HepG2 (cell line): ENCODE data around the gene PRRG3. TPM values are rescaled to one million over a fixed set of nuclear protein-coding genes. Genes with fewer than 3 reads are reported as not detected.

Experiments
- ATAC-seq: fragments of 200-7000 bp; cut with Tn5 transposase; 3 replicates; pipeline ENCODE4 v1.9.1; 2020; ENCODE audit warnings: mild to moderate bottlenecking, moderate library complexity
- BruUV-seq: library from RNA; stranded (reverse); fragments of 400-500 nt; replicated peaks from 2 replicates; lab custom pipeline; 2021; lab: Mats Ljungman, UMichigan
- CTCF ChIA-PET: fragments of 300-600 bp; formaldehyde crosslinking; extraction: SDS; loops from one replicate; lab custom pipeline; 2021; ENCODE audit warnings: low total read pairs, inconsistent platforms, low intra/inter-chr PET ratio; lab: Yijun Ruan, JAX
- POLR2A ChIA-PET: fragments of 350-600 bp; sonication (Branson Sonifier 250); formaldehyde crosslinking; loops from one replicate; lab custom pipeline; 2020; ENCODE audit warnings: antibody characterized with exemption, inconsistent platforms; lab: Yijun Ruan, JAX
- DNase-seq: peaks from one replicate; pipeline ENCODE4 v3.0.0-alpha.2; 2015; ENCODE audit warnings: low spot score
- FAIRE-seq: peaks from 3 replicates; lab custom pipeline; 2011; peaks lifted over from hg19 to GRCh38; lab: Jason Lieb, UNC
- H2AFZ ChIP-seq: one replicate; pipeline ENCODE4 v1.6.1; 2011; ENCODE audit warnings: low read length, inconsistent platforms
- H3K27ac ChIP-seq: fragments of 300-600 bp; 3 replicates; pipeline ENCODE4 v1.8.0; 2011; ENCODE audit warnings: mixed run types, mild to moderate bottlenecking, mixed read lengths, low read length, inconsistent platforms; ENCODE audit not compliant: insufficient read depth; ENCODE audit errors: extremely low read length
- H3K27me3 ChIP-seq, 2 experiments: fragments of 200-600 bp in 1 of 2; 2 replicates in 1 of 2; 3 replicates in 1 of 2; pipeline versions ENCODE4 v1.6.0 to v1.8.0; 2011; ENCODE audit warnings: low read length in 2 of 2, mild to moderate bottlenecking in 2 of 2, moderate library complexity in 2 of 2, inconsistent platforms in 1 of 2; ENCODE audit not compliant: insufficient read depth in 2 of 2, control insufficient read depth in 1 of 2
- H3K36me3 ChIP-seq, 2 experiments: fragments of 200-600 bp in 1 of 2; replicated peaks in 1 of 2; 2 replicates in 1 of 2; 3 replicates in 1 of 2; pipeline versions ENCODE4 v1.5.1 to v1.8.0; 2011; ENCODE audit warnings: low read length in 2 of 2, inconsistent platforms in 1 of 2; ENCODE audit not compliant: insufficient read depth in 2 of 2, control insufficient read depth in 1 of 2
- H3K4me1 ChIP-seq: 2 replicates; pipeline ENCODE4 v1.5.1; 2012; ENCODE audit warnings: low read length, inconsistent platforms; ENCODE audit not compliant: insufficient read depth
- H3K4me2 ChIP-seq: 2 replicates; pipeline ENCODE4 v1.6.0; 2011; ENCODE audit warnings: low read depth, low read length, inconsistent platforms
- H3K4me3 ChIP-seq, 3 experiments: fragments of 200-600 bp in 1 of 3; sonication (generic), shearing (Covaris generic) in 1 of 3; replicated peaks in 1 of 3; 2 replicates each; pipeline ENCODE4 v1.5.1; 2011 to 2016; ENCODE audit warnings: low read length in 3 of 3, inconsistent platforms in 2 of 3, low read depth in 2 of 3, mild to moderate bottlenecking in 2 of 3, control low read depth in 1 of 3, mixed read lengths in 1 of 3; ENCODE audit not compliant: insufficient read depth in 1 of 3
- H3K79me2 ChIP-seq: one replicate; pipeline ENCODE4 v1.6.1; 2011; ENCODE audit warnings: low read length, inconsistent platforms; ENCODE audit not compliant: insufficient read depth
- H3K9ac ChIP-seq: 2 replicates; pipeline ENCODE4 v1.6.0; 2011; ENCODE audit warnings: mild to moderate bottlenecking, low read depth, low read length, inconsistent platforms; ENCODE audit not compliant: insufficient read depth
- H3K9me3 ChIP-seq: 2 replicates; pipeline ENCODE4 v1.5.1; 2012; ENCODE audit warnings: mild to moderate bottlenecking, low read length
- H4K20me1 ChIP-seq: 2 replicates; pipeline ENCODE4 v1.6.0; 2011; ENCODE audit warnings: inconsistent platforms, mild to moderate bottlenecking, low read length, moderate library complexity; ENCODE audit not compliant: insufficient read depth
- FOXK1 ChIP-seq: sonication (generic); formaldehyde crosslinking; IDR thresholded peaks from 2 replicates; pipeline ENCODE4 v1.4.0; 2020; ENCODE audit warnings: low read depth, missing genetic modification reagents, borderline replicate concordance
- MTA3 ChIP-seq: sonication (generic); formaldehyde crosslinking; IDR thresholded peaks from 2 replicates; pipeline ENCODE4 v1.4.0; 2020; ENCODE audit warnings: missing genetic modification reagents
- ZFP37 ChIP-seq: sonication (generic); formaldehyde crosslinking; IDR thresholded peaks from 2 replicates; pipeline ENCODE4 v1.4.0; 2020; ENCODE audit warnings: missing genetic modification reagents, borderline replicate concordance
- ZFYVE20 ChIP-seq: sonication (generic); formaldehyde crosslinking; IDR thresholded peaks from 2 replicates; pipeline ENCODE4 v1.8.0; 2023; ENCODE audit warnings: low read depth, mild to moderate bottlenecking, moderate library complexity, missing genetic modification reagents, borderline replicate concordance
- ZNF326 ChIP-seq: sonication (generic); formaldehyde crosslinking; IDR thresholded peaks from 2 replicates; pipeline ENCODE4 v1.4.0; 2020; ENCODE audit warnings: missing genetic modification reagents, borderline replicate concordance
- ZNF441 ChIP-seq: sonication (generic); formaldehyde crosslinking; IDR thresholded peaks from 2 replicates; pipeline ENCODE4 v1.7.0; 2021; ENCODE audit warnings: missing genetic modification reagents, borderline replicate concordance
- ZNF746 ChIP-seq: sonication (generic); formaldehyde crosslinking; IDR thresholded peaks from 2 replicates; pipeline ENCODE4 v1.8.0; 2022; ENCODE audit warnings: mild to moderate bottlenecking, missing genetic modification reagents
- WGBS: methylation state at CpG from one replicate; pipeline ENCODE4 v1.1.6; 2017; ENCODE audit warnings: low lambda C conversion rate; 5-methylcytosine and 5-hydroxymethylcytosine counted together
- in situ Hi-C: cut with HindIII; loops from 2 replicates; pipeline ENCODE4 v1.10.0; 2017; ENCODE audit warnings: low pct_unique_long_range_greater_than_20kb; ENCODE audit not compliant: extremely low pct_ligation_motif_present
- intact Hi-C: fragments of 100-400 bp; cut with micrococcal nuclease; formaldehyde crosslinking; loops from one replicate; pipeline ENCODE4 v1.10.0; 2022; ENCODE audit not compliant: unreplicated experiment
- polyA plus RNA-seq, 8 experiments: library from polyadenylated mRNA; depleted of rRNA in 3 of 8; stranded (reverse) in 7 of 8; unstranded in 1 of 8; fragments of >200 nt; fragmentation: Illumina TruSeq in 4 of 8; extraction: Trizol in 4 of 8; gene quantifications; 2 replicates each; pipeline versions ENCODE4 v1.2.1 to v1.2.3, GENCODE V29; 2011 to 2016; ENCODE audit warnings: low read depth in 4 of 8, missing spikeins in 1 of 8, mixed read lengths in 1 of 8; ENCODE audit not compliant: insufficient read depth in 1 of 8
- total RNA-seq, 5 experiments: library from RNA; depleted of rRNA; stranded (reverse); fragments of >200 nt; fragmentation: Illumina TruSeq; extraction: Trizol; gene quantifications; 2 replicates each; pipeline ENCODE4 v1.2.3, GENCODE V29; 2016; ENCODE audit warnings: low read depth in 1 of 5
- TF ChIP-seq, protein P1 (sequence below): sonication (generic); formaldehyde crosslinking; conservative IDR thresholded peaks from 2 replicates; pipeline ENCODE4 v1.4.0; 2020; ENCODE audit warnings: missing genetic modification reagents
- TF ChIP-seq, protein P2 (sequence below): IDR thresholded peaks from 2 replicates; pipeline ENCODE4 v1.6.1; 2016; ENCODE audit warnings: control low read depth
- TF ChIP-seq, protein P3 (sequence below): sonication (generic); formaldehyde crosslinking; IDR thresholded peaks from 2 replicates; pipeline ENCODE4 v1.4.0; 2020; ENCODE audit warnings: missing genetic modification reagents
- TF ChIP-seq, protein P4 (sequence below): IDR thresholded peaks from 2 replicates; pipeline ENCODE4 v1.6.1; 2016
- TF ChIP-seq, protein P5 (sequence below): sonication (generic); formaldehyde crosslinking; IDR thresholded peaks from 2 replicates; pipeline ENCODE4 v1.4.0; 2020; ENCODE audit warnings: mild to moderate bottlenecking, missing genetic modification reagents, borderline replicate concordance
- TF ChIP-seq, protein P6 (sequence below): sonication (generic); formaldehyde crosslinking; IDR thresholded peaks from 2 replicates; pipeline ENCODE4 v1.4.0; 2020; ENCODE audit warnings: missing genetic modification reagents

Gene PRRG3
- total and polyA plus RNA-seq, 2 of the 13 experiments (the other 11 are each of a cell fraction or from before 2014, with no cell fraction given): not detected

DNA sequence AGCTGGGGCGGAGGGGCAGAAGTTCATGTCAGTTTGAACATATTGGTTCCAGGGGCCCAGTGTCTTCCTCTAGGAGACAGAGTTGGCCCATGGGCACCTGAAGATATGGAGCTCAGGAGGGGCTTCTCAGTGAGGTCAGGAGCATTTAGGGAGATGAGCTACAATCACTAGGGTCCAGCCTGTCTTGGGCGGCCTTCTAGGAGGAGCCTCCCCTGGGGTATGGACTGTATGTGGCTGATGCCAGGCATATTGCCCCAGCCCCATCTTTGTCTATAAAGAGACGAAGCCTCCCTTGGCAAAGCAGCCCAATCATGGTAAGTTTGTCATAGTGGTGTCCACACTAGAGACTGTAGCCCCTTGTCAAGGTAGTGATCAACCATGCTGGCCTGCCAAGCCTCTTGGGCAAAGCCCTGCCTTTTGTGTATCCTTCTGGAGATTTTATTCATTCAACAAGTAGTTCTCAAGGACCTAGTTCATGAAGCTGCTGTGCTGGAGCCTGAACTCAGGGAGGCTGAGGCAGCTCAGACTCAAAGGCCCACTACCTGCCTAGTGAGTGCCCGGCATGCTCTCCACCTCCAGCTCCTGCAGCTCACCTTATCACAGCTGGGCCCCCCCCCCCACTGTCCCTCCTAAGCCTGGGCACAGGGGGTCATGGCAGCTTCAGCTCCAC, 33.9 kb downstream of the PRRG3 start:
- in situ Hi-C loops: loop anchor here (25.0 kb wide), 1 partner anchor 1083 kb away; no protein-coding TSS in a partner anchor
- Histone ChIP-seq H3K27ac (no peak overlapping the region), H3K4me1 (no peaks in the 10 kb centered on the region), H3K36me3 (no peaks in the 10 kb centered on the region), H3K9ac (no peak overlapping the region), H3K27me3 (no peaks in the 10 kb centered on the region), H2AFZ (no peak overlapping the region), H3K4me3 (no peak overlapping the region), H3K4me2 (no peak overlapping the region), H3K9me3 (no peaks in the 10 kb centered on the region), H4K20me1 (no peaks in the 10 kb centered on the region), H3K79me2 (no peaks in the 10 kb centered on the region)
- TF ChIP-seq ZNF746 (no peak), MTA3 (CRISPR knock-in tag) (no peak), ZNF326 (CRISPR knock-in tag) (no peak), ZNF441 (CRISPR knock-in tag) (no peak), FOXK1 (CRISPR knock-in tag) (no peak), ZFYVE20 (CRISPR knock-in tag) (no peak), ZFP37 (no peak)
- TF ChIP-seq, protein P1, sequence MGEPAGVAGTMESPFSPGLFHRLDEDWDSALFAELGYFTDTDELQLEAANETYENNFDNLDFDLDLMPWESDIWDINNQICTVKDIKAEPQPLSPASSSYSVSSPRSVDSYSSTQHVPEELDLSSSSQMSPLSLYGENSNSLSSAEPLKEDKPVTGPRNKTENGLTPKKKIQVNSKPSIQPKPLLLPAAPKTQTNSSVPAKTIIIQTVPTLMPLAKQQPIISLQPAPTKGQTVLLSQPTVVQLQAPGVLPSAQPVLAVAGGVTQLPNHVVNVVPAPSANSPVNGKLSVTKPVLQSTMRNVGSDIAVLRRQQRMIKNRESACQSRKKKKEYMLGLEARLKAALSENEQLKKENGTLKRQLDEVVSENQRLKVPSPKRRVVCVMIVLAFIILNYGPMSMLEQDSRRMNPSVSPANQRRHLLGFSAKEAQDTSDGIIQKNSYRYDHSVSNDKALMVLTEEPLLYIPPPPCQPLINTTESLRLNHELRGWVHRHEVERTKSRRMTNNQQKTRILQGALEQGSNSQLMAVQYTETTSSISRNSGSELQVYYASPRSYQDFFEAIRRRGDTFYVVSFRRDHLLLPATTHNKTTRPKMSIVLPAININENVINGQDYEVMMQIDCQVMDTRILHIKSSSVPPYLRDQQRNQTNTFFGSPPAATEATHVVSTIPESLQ (CRISPR knock-in tag): no peak
- TF ChIP-seq, protein P2, sequence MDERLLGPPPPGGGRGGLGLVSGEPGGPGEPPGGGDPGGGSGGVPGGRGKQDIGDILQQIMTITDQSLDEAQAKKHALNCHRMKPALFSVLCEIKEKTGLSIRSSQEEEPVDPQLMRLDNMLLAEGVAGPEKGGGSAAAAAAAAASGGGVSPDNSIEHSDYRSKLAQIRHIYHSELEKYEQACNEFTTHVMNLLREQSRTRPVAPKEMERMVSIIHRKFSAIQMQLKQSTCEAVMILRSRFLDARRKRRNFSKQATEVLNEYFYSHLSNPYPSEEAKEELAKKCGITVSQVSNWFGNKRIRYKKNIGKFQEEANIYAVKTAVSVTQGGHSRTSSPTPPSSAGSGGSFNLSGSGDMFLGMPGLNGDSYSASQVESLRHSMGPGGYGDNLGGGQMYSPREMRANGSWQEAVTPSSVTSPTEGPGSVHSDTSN: no peak
- TF ChIP-seq, protein P3, sequence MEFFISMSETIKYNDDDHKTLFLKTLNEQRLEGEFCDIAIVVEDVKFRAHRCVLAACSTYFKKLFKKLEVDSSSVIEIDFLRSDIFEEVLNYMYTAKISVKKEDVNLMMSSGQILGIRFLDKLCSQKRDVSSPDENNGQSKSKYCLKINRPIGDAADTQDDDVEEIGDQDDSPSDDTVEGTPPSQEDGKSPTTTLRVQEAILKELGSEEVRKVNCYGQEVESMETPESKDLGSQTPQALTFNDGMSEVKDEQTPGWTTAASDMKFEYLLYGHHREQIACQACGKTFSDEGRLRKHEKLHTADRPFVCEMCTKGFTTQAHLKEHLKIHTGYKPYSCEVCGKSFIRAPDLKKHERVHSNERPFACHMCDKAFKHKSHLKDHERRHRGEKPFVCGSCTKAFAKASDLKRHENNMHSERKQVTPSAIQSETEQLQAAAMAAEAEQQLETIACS (CRISPR knock-in tag): no peak
- TF ChIP-seq, protein P4, sequence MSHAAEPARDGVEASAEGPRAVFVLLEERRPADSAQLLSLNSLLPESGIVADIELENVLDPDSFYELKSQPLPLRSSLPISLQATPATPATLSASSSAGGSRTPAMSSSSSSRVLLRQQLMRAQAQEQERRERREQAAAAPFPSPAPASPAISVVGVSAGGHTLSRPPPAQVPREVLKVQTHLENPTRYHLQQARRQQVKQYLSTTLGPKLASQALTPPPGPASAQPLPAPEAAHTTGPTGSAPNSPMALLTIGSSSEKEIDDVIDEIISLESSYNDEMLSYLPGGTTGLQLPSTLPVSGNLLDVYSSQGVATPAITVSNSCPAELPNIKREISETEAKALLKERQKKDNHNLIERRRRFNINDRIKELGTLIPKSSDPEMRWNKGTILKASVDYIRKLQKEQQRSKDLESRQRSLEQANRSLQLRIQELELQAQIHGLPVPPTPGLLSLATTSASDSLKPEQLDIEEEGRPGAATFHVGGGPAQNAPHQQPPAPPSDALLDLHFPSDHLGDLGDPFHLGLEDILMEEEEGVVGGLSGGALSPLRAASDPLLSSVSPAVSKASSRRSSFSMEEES (CRISPR knock-in tag): no peak
- TF ChIP-seq, protein P5, sequence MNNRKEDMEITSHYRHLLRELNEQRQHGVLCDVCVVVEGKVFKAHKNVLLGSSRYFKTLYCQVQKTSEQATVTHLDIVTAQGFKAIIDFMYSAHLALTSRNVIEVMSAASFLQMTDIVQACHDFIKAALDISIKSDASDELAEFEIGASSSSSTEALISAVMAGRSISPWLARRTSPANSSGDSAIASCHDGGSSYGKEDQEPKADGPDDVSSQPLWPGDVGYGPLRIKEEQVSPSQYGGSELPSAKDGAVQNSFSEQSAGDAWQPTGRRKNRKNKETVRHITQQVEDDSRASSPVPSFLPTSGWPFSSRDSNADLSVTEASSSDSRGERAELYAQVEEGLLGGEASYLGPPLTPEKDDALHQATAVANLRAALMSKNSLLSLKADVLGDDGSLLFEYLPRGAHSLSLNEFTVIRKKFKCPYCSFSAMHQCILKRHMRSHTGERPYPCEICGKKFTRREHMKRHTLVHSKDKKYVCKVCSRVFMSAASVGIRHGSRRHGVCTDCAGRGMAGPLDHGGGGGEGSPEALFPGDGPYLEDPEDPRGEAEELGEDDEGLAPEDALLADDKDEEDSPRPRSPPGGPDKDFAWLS: no peak
- TF ChIP-seq, protein P6, sequence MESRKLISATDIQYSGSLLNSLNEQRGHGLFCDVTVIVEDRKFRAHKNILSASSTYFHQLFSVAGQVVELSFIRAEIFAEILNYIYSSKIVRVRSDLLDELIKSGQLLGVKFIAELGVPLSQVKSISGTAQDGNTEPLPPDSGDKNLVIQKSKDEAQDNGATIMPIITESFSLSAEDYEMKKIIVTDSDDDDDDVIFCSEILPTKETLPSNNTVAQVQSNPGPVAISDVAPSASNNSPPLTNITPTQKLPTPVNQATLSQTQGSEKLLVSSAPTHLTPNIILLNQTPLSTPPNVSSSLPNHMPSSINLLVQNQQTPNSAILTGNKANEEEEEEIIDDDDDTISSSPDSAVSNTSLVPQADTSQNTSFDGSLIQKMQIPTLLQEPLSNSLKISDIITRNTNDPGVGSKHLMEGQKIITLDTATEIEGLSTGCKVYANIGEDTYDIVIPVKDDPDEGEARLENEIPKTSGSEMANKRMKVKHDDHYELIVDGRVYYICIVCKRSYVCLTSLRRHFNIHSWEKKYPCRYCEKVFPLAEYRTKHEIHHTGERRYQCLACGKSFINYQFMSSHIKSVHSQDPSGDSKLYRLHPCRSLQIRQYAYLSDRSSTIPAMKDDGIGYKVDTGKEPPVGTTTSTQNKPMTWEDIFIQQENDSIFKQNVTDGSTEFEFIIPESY (CRISPR knock-in tag): no peak
- FAIRE-seq (no peak), ATAC-seq (no peak), DNase-seq (no peak)
- 83% methylated on average over 1 of the region's 4 CpGs for WGBS
- ChIA-PET POLR2A (no interaction called here), CTCF (no interaction called here)
- intact Hi-C loops: no loop called here
- BruUV-seq: no TSS peak
